22Rv1 (cell line): ENCODE measurements around the gene OIP5.
"Not testable (repeated sequence)": the region's sequence is repeated elsewhere in the genome, so short reads cannot be mapped to it uniquely, and the experiment has no call there.

ENCODE experiments used
- CTCF ChIP-seq: fragments of 450-650 bp; IDR thresholded peaks from 2 replicates; pipeline ENCODE4 v1.5.1; 2017; ENCODE audit warnings: mild to moderate bottlenecking
- ZFX ChIP-seq: fragments of 450-650 bp; IDR thresholded peaks from 2 replicates; pipeline ENCODE4 v1.6.1; 2017; ENCODE audit warnings: antibody characterized with exemption, borderline replicate concordance

- TF ChIP-seq CTCF, ZFX: not testable (repeated sequence)
Observed at GRCh38 chr15:41282980-41283652, 49.3 kb downstream of the OIP5 start.
